SKM-1 treated with dmso at 0.1 percent for 144 hours (cell line): ENCODE measurements around the gene SRSF5.
"Not testable (repeated sequence)": the region's sequence is repeated elsewhere in the genome, so short reads cannot be mapped to it uniquely, and the experiment has no call there.

Experiments
- DNase-seq: peaks from one replicate; lab custom pipeline; 2025; ENCODE audit not compliant: unreplicated experiment; lab: John Stamatoyannopoulos, UW

Gene SRSF5

GRCh38 chr14:69766984-69767368 lies at the start of gene SRSF5:
SRSF5 (plus strand) TSS chr14:69767142; CDS start chr14:69768157, 1,015 bp downstream.
- DNase-seq, result peak; percentile 75

GRCh38 chr14:69718614-69719013 lies 48.3 kb upstream of the SRSF5 start:
- DNase-seq, result not testable (repeated sequence)

GRCh38 chr14:69719501-69719951 lies 47.4 kb upstream of the SRSF5 start:
- DNase-seq, result peak; percentile 39

GRCh38 chr14:69720912-69721311 lies 46.0 kb upstream of the SRSF5 start:
- DNase-seq, result no peak

- DNase-seq, result no peak
These were observed 40.0 kb upstream of the SRSF5 start for GRCh38 chr14:69726761-69727511.

GRCh38 chr14:69727860-69728259 lies 39.1 kb upstream of the SRSF5 start:
- no peak for DNase-seq

GRCh38 chr14:69731919-69732598 lies 34.9 kb upstream of the SRSF5 start:
- DNase-seq, result not testable (repeated sequence)

- DNase-seq, result not testable (repeated sequence)
These were observed 30.5 kb upstream of the SRSF5 start for GRCh38 chr14:69736405-69736804.

- no peak for DNase-seq
These were observed 25.9 kb upstream of the SRSF5 start for GRCh38 chr14:69741055-69741454.

GRCh38 chr14:69749956-69750355 lies 17.0 kb upstream of the SRSF5 start:
- no peak for DNase-seq

GRCh38 chr14:69750495-69750894 lies 16.4 kb upstream of the SRSF5 start:
- no peak for DNase-seq

- DNase-seq, result no peak
These were observed 14.2 kb upstream of the SRSF5 start for GRCh38 chr14:69752773-69753172.

GRCh38 chr14:69753860-69754259 lies 13.1 kb upstream of the SRSF5 start:
- no peak for DNase-seq

- no peak for DNase-seq
These were observed 12.5 kb upstream of the SRSF5 start for GRCh38 chr14:69754487-69754886.

GRCh38 chr14:69755296-69755695 lies 11.6 kb upstream of the SRSF5 start:
- no peak for DNase-seq

- DNase-seq, result no peak
These were observed 11.2 kb upstream of the SRSF5 start for GRCh38 chr14:69755784-69756183.

- no peak for DNase-seq
These were observed 10.6 kb upstream of the SRSF5 start for GRCh38 chr14:69756298-69756697.

- no peak for DNase-seq
These were observed 6.1 kb upstream of the SRSF5 start for GRCh38 chr14:69760810-69761209.

GRCh38 chr14:69763761-69764510 lies 3.0 kb upstream of the SRSF5 start:
- DNase-seq, result peak; percentile 0

GRCh38 chr14:69767369-69767999 lies 542 bp downstream of the SRSF5 start:
- peak; percentile 65 for DNase-seq

GRCh38 chr14:69768873-69769272 lies 1.9 kb downstream of the SRSF5 start:
- no peak for DNase-seq
